Adrenal gland (tissue), 12 donors: ENCODE measurements around the gene PAGE2. TPM values are rescaled to one million over a fixed set of nuclear protein-coding genes. Genes with fewer than 3 reads are reported as not detected.
"Not testable (repeated sequence)": the region's sequence is repeated elsewhere in the genome, so short reads cannot be mapped to it uniquely, and the experiment has no call there.

Source experiments
- DNase-seq, 7 donors: peaks; one replicate each; pipeline ENCODE4 v3.0.0-alpha.2; 2019 to 2020
- H3K27ac ChIP-seq, 5 donors: fragments of 200-600 bp; sonication (generic) in 4 of 5; 1 replicate in 3 of 5; 2 replicates in 2 of 5; pipeline versions ENCODE4 v1.5.1 to v1.8.0; 2016 to 2020; ENCODE audit warnings: mild to moderate bottlenecking in 1 of 5
- H3K27me3 ChIP-seq: fragments of 200-600 bp; 2 replicates; pipeline ENCODE4 v1.8.0; 2021
- H3K36me3 ChIP-seq, 2 donors: fragments of 200-600 bp; replicated peaks in 1 of 2; 1 replicate in 1 of 2; 2 replicates in 1 of 2; pipeline versions ENCODE4 v1.5.1 to v1.8.0; 2018 to 2022
- H3K4me1 ChIP-seq, 2 donors: fragments of 200-600 bp; replicated peaks in 1 of 2; 1 replicate in 1 of 2; 2 replicates in 1 of 2; pipeline versions ENCODE4 v1.5.1 to v1.8.0; 2018 to 2021
- H3K4me3 ChIP-seq, 4 donors: fragments of 200-600 bp; sonication (generic) in 3 of 4; one replicate each; pipeline ENCODE4 v1.5.1; 2016 to 2018
- H3K9me3 ChIP-seq, 3 donors: fragments of 200-600 bp; sonication (generic) in 1 of 3; replicated peaks in 1 of 3; 1 replicate in 2 of 3; 2 replicates in 1 of 3; pipeline versions ENCODE4 v1.5.1 to v1.8.0; 2016 to 2021
- POLR2A ChIP-seq, 2 donors: fragments of 450-650 bp; IDR thresholded peaks; one replicate each; pipeline ENCODE4 v1.6.1; 2017; ENCODE audit warnings: antibody characterized with exemption in 2 of 2, mild to moderate bottlenecking in 2 of 2, moderate library complexity in 1 of 2
- WGBS, 4 donors: extraction: QIAGEN DNeasy Blood & Tissue Kit in 2 of 4; methylation state at CpG; one replicate each; pipeline versions ENCODE4 v1.1.5 to v1.1.7; 2013 to 2017; 5-methylcytosine and 5-hydroxymethylcytosine counted together
- intact Hi-C, 2 donors: fragments of 100-400 bp; cut with DNase I; formaldehyde crosslinking; loops; one replicate each; pipeline versions ENCODE4 v1.14.1 to v1.15.0; 2022 to 2023
- polyA plus RNA-seq, 3 donors: library from polyadenylated mRNA; stranded (reverse); fragments of 200-250 nt in 2 of 3; fragments of 350-450 nt in 1 of 3; fragmentation: Illumina TruSeq in 1 of 3; extraction: RNeasy Lipid Tissue Mini Kit (QIAGEN cat#74804) in 1 of 3; gene quantifications; one replicate each; pipeline ENCODE4 v1.2.3, GENCODE V29; 2013 to 2014
- total RNA-seq, 9 donors: library from RNA; depleted of rRNA in 4 of 9; stranded (reverse); fragments of >200 nt in 4 of 9; fragments of 120-200 nt in 1 of 9; fragmentation: NEBNext Ultra II Directional in 1 of 9; extraction: Animal tissue kit (Norgen Biotek cat#: 25700) in 1 of 9; gene quantifications; one replicate each; pipeline versions ENCODE4 v1.1.0 to v1.2.4, GENCODE V29; 2013 to 2023
- TF ChIP-seq, protein P1 (sequence below), 6 experiments: fragments of 450-650 bp in 4 of 6; fragments of 200-600 bp in 2 of 6; sonication (generic) in 1 of 6; IDR thresholded peaks; 1 replicate in 5 of 6; 2 replicates in 1 of 6; pipeline versions ENCODE4 v1.5.1 to v1.8.0; 2016 to 2021; ENCODE audit warnings: antibody characterized with exemption in 6 of 6, mild to moderate bottlenecking in 2 of 6, moderate library complexity in 1 of 6
- donor health status: healthy with polysubstance abuse.
- donor health status: Bipolar disorder and iron deficiency.
- donor health status: DM: yes; HTN: yes; CAD: no.
- donor health status: DM: no; HTN: no; CAD: no.
- donor health status: DM: no; HTN: no; CAD: no.
- donor health status: DM: yes; HTN: yes; CAD: no.

PAGE2 gene
- total and polyA plus RNA-seq, 12 donors: not detected

DNA sequence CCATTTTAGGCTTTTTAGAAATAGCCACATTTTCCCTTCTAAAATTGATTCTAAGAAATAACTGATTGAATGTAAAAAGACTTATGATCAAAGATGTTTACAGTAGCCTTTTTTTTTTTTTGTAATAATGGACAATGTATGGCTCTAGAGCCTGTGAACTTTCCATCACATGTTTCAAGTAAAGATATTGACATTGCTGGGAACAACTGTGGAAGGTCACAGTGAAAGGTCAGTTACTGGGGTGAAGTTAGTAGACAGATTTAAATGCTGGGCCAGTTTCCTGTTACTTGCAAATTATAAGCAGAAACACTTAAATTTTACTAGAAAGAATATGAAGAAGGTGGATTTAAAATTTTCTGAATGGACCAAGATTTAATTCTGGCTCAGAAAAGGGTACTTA is 18.4 kb downstream of the PAGE2 start:
- no peaks in the 10 kb centered on the region for H3K9me3 ChIP-seq
- DNase-seq: no peak
- H3K27me3 ChIP-seq: peaks cover 7% of the 10 kb centered on the region
- no peak overlapping the region for H3K4me3 ChIP-seq
- H3K27ac ChIP-seq: no peak overlapping the region
- intact Hi-C loops: no loop called here
- no peak for TF ChIP-seq POLR2A (IDR thresholded peaks at IDR 0.05)
- TF ChIP-seq, protein P1, sequence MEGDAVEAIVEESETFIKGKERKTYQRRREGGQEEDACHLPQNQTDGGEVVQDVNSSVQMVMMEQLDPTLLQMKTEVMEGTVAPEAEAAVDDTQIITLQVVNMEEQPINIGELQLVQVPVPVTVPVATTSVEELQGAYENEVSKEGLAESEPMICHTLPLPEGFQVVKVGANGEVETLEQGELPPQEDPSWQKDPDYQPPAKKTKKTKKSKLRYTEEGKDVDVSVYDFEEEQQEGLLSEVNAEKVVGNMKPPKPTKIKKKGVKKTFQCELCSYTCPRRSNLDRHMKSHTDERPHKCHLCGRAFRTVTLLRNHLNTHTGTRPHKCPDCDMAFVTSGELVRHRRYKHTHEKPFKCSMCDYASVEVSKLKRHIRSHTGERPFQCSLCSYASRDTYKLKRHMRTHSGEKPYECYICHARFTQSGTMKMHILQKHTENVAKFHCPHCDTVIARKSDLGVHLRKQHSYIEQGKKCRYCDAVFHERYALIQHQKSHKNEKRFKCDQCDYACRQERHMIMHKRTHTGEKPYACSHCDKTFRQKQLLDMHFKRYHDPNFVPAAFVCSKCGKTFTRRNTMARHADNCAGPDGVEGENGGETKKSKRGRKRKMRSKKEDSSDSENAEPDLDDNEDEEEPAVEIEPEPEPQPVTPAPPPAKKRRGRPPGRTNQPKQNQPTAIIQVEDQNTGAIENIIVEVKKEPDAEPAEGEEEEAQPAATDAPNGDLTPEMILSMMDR (IDR thresholded peaks at IDR 0.05): no peak
- H3K36me3 ChIP-seq: no peaks in the 10 kb centered on the region
- H3K4me1 ChIP-seq: no peaks in the 10 kb centered on the region

- TF ChIP-seq, protein P1 (IDR thresholded peaks at IDR 0.05): no peak
- no peak for TF ChIP-seq POLR2A (IDR thresholded peaks at IDR 0.05)
- no peak overlapping the region for H3K27ac ChIP-seq
- no peaks in the 10 kb centered on the region for H3K4me1 ChIP-seq
- no peak for DNase-seq
- no peaks in the 10 kb centered on the region for H3K36me3 ChIP-seq
- 50 to 70% (median 59%) methylated on average over 2 of the region's 2 CpGs for WGBS, 4 donors
- intact Hi-C loops: no loop called here
- H3K27me3 ChIP-seq: peaks cover 12% of the 10 kb centered on the region
- H3K4me3 ChIP-seq: no peak overlapping the region
- no peaks in the 10 kb centered on the region for H3K9me3 ChIP-seq
These were observed 19.1 kb downstream of the PAGE2 start for GRCh38 chrX:55107911-55108310.

GRCh38 chrX:55109306-55109705 is 20.5 kb downstream of the PAGE2 start:
- no peak overlapping the region for H3K27ac ChIP-seq
- DNase-seq: no peak
- H3K4me3 ChIP-seq: no peak overlapping the region
- intact Hi-C loops: no loop called here
- peaks cover 14% of the 10 kb centered on the region for H3K27me3 ChIP-seq
- H3K4me1 ChIP-seq: no peaks in the 10 kb centered on the region
- TF ChIP-seq, protein P1 (IDR thresholded peaks at IDR 0.05): no peak
- TF ChIP-seq POLR2A (IDR thresholded peaks at IDR 0.05): no peak
- WGBS, 4 donors: 66 to 73% (median 70%) methylated on average over 6 to 7 of the region's 7 CpGs
- H3K9me3 ChIP-seq: no peaks in the 10 kb centered on the region
- no peaks in the 10 kb centered on the region for H3K36me3 ChIP-seq

DNA sequence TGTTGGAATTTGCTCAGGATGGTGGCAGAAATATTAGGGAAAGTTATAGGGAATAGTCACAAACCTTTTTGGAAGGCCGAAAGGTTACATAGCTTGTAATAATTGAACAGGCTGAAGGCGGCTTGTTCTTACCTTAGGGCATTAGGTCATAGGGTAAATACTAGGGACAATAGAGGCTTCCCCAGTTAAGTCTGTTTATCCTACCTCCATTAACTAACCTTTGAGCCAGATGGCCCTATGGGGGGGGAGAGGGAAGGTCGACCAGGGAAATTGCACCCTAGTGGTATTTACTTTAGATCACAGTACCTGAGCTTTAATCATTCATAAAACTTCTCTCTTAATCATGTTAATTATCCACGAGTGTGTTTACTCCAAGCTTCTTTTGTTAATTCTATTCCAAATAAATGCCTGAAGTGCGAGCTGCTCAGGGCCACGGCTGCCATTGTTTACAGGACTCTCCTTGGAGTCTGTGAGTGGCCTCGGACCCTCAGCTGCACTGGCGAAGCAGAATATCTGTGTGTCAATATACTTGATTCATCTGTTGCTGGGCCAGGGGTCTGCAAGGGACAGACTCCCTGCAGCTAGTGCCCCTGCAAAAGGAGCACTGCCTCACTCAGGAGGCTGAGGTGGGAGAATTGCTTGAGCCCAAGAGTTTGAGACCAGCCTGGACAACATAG is 22.9 kb downstream of the PAGE2 start:
- 61 to 80% (median 66%) methylated on average over 7 to 8 of the region's 8 CpGs for whole genome bisulfite sequencing, 4 donors
- Histone ChIP-seq H3K27ac (no peak overlapping the region), H3K4me1 (no peaks in the 10 kb centered on the region), H3K9me3 (no peaks in the 10 kb centered on the region), H3K27me3 (peaks cover 16% of the 10 kb centered on the region), H3K4me3 (no peak overlapping the region), H3K36me3 (no peaks in the 10 kb centered on the region)
- TF ChIP-seq POLR2A (IDR thresholded peaks at IDR 0.05): no peak
- TF ChIP-seq, protein P1 (IDR thresholded peaks at IDR 0.05): no peak
- intact Hi-C loops: no loop called here
- no peak for DNase-seq

DNA sequence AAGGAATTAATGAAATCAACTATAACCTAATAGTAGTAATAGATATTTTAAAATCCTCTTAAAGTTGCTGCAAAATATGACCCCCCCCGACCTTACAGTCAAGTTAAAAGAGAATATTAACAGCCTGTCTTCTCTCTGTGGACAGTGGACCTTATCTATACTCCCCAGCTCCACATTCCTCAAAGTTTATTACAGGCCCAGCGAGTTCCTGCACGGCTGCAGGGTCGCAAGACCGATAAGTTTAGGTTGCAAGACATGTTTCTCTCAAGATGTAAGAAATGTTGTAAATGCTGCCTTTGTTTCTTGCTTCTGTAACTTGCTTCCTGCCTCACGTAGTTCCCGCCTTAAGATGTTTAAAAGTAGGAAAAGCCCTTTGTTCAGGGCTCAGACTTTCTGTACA is 27.8 kb downstream of the PAGE2 start:
- H3K4me3 ChIP-seq, intact Hi-C loops, H3K4me1 ChIP-seq, H3K36me3 ChIP-seq, H3K27ac ChIP-seq, DNase-seq, H3K9me3 ChIP-seq: not testable (repeated sequence)
- 52 to 66% (median 58%) methylated on average over 7 of the region's 7 CpGs for WGBS, 4 donors
- H3K27me3 ChIP-seq: peaks cover 20% of the 10 kb centered on the region
